ENCODE data around the gene SHANK2. TPM values are rescaled to one million over a fixed set of nuclear protein-coding genes. Genes with fewer than 3 reads are reported as not detected.

SHANK2 gene
- total RNA-seq, 2 donors from 2014 or later = 43.5 to 46.4 TPM

GRCh38 chr11:71211631-71212030, 40.7 kb downstream of the SHANK2 start:
- Histone ChIP-seq H3K4me1 (replicated peaks) (no peaks in the 10 kb centered on the region), H3K9me3 (no peaks in the 10 kb centered on the region), H3K27me3 (replicated peaks; ENCODE audit: insufficient read depth) (no peaks in the 10 kb centered on the region), H3K27ac (no peak overlapping the region), H3K36me3 (no peaks in the 10 kb centered on the region), H3K4me3 (no peak overlapping the region)
- TF ChIP-seq CTCF (IDR thresholded peaks at IDR 0.05) (no peak), POLR2AphosphoS5 (IDR thresholded peaks at IDR 0.05) (no peak), POLR2A (IDR thresholded peaks at IDR 0.05) (no peak)
- 85% methylated on average over 2 of the region's 2 CpGs for WGBS
- DNase-seq (ENCODE audit: low spot score) = no peak
- intact Hi-C loops (cut with DNase I) = no loop called here

GRCh38 chr11:71210861-71211260, 41.5 kb downstream of the SHANK2 start:
- TF ChIP-seq POLR2A (IDR thresholded peaks at IDR 0.05) (no peak), CTCF (IDR thresholded peaks at IDR 0.05) (no peak), POLR2AphosphoS5 (IDR thresholded peaks at IDR 0.05) (no peak)
- no peaks in the 10 kb centered on the region for H3K36me3 ChIP-seq
- H3K4me3 ChIP-seq = no peak overlapping the region
- no peaks in the 10 kb centered on the region for H3K9me3 ChIP-seq
- H3K4me1 ChIP-seq (replicated peaks) = no peaks in the 10 kb centered on the region
- 64% methylated on average over 8 of the region's 8 CpGs for WGBS
- no peaks in the 10 kb centered on the region for H3K27me3 ChIP-seq (replicated peaks; ENCODE audit: insufficient read depth)
- DNase-seq (ENCODE audit: low spot score) = no peak
- H3K27ac ChIP-seq = no peak overlapping the region
- intact Hi-C loops (cut with DNase I) = no loop called here

GRCh38 chr11:71209656-71210055, 42.7 kb downstream of the SHANK2 start:
- H3K9me3 ChIP-seq = no peaks in the 10 kb centered on the region
- no peaks in the 10 kb centered on the region for H3K4me1 ChIP-seq (replicated peaks)
- no peak overlapping the region for H3K27ac ChIP-seq
- DNase-seq (ENCODE audit: low spot score) = no peak
- intact Hi-C loops (cut with DNase I) = no loop called here
- H3K4me3 ChIP-seq = no peak overlapping the region
- TF ChIP-seq POLR2AphosphoS5 (IDR thresholded peaks at IDR 0.05) = no peak
- TF ChIP-seq POLR2A (IDR thresholded peaks at IDR 0.05) = no peak
- no peak for TF ChIP-seq CTCF (IDR thresholded peaks at IDR 0.05)
- no peaks in the 10 kb centered on the region for H3K27me3 ChIP-seq (replicated peaks; ENCODE audit: insufficient read depth)
- 85% methylated on average over 10 of the region's 10 CpGs for WGBS
- H3K36me3 ChIP-seq = no peaks in the 10 kb centered on the region

- Histone ChIP-seq H3K27me3 (replicated peaks; ENCODE audit: insufficient read depth) (no peaks in the 10 kb centered on the region), H3K4me1 (replicated peaks) (no peaks in the 10 kb centered on the region), H3K36me3 (no peaks in the 10 kb centered on the region), H3K27ac (no peak overlapping the region), H3K4me3 (no peak overlapping the region), H3K9me3 (no peaks in the 10 kb centered on the region)
- WGBS = 90% methylated on average over 7 of the region's 7 CpGs
- DNase-seq (ENCODE audit: low spot score) = no peak
- TF ChIP-seq POLR2A (IDR thresholded peaks at IDR 0.05) (no peak), POLR2AphosphoS5 (IDR thresholded peaks at IDR 0.05) (no peak), CTCF (IDR thresholded peaks at IDR 0.05) (no peak)
- intact Hi-C loops (cut with DNase I) = no loop called here
Observed at GRCh38 chr11:71209181-71209580, 43.2 kb downstream of the SHANK2 start.

- H3K4me3 ChIP-seq = no peak overlapping the region
- H3K4me1 ChIP-seq (replicated peaks) = no peaks in the 10 kb centered on the region
- 93% methylated on average over 9 of the region's 9 CpGs for WGBS
- no peaks in the 10 kb centered on the region for H3K27me3 ChIP-seq (replicated peaks; ENCODE audit: insufficient read depth)
- no peak overlapping the region for H3K27ac ChIP-seq
- intact Hi-C loops (cut with DNase I) = no loop called here
- no peaks in the 10 kb centered on the region for H3K9me3 ChIP-seq
- DNase-seq (ENCODE audit: low spot score) = no peak
- TF ChIP-seq POLR2AphosphoS5 (IDR thresholded peaks at IDR 0.05) (no peak), POLR2A (IDR thresholded peaks at IDR 0.05) (no peak), CTCF (IDR thresholded peaks at IDR 0.05) (no peak)
- H3K36me3 ChIP-seq = no peaks in the 10 kb centered on the region
Observed at GRCh38 chr11:71208011-71208774, 44.2 kb downstream of the SHANK2 start.

Data from prostate gland (tissue), 2 donors.